IPS-NIHi11 (cell line): ENCODE results near the gene SUMO2.
"Not testable (repeated sequence)": the region's sequence is repeated elsewhere in the genome, so short reads cannot be mapped to it uniquely, and the experiment has no call there.

Experiments
- DNase-seq: peaks from one replicate; pipeline ENCODE4 v3.0.0; 2012; ENCODE audit warnings: mixed read lengths, low spot score

Gene SUMO2

GRCh38 chr17:75181608-75182318 lies 996 bp downstream of the SUMO2 start:
- DNase-seq = no peak

GRCh38 chr17:75181110-75181509 lies 1.6 kb downstream of the SUMO2 start:
- DNase-seq = no peak

- DNase-seq = no peak
Observed at GRCh38 chr17:75178453-75178852, 4.3 kb downstream of the SUMO2 start.

- no peak for DNase-seq
Observed at GRCh38 chr17:75176625-75177024, 6.1 kb downstream of the SUMO2 start.

GRCh38 chr17:75174996-75175395 lies 7.8 kb downstream of the SUMO2 start:
- DNase-seq = no peak

- DNase-seq = no peak
Observed at GRCh38 chr17:75173526-75173925, 9.2 kb downstream of the SUMO2 start.

- no peak for DNase-seq
Observed at GRCh38 chr17:75168998-75169397, 13.8 kb downstream of the SUMO2 start.

- DNase-seq = not testable (repeated sequence)
Observed at GRCh38 chr17:75164606-75165005, 18.2 kb downstream of the SUMO2 start.

- no peak for DNase-seq
Observed at GRCh38 chr17:75163074-75163473, 19.7 kb downstream of the SUMO2 start.

GRCh38 chr17:75160211-75160610 lies 22.5 kb downstream of the SUMO2 start:
- no peak for DNase-seq

GRCh38 chr17:75159196-75160031 lies 23.3 kb downstream of the SUMO2 start:
- DNase-seq = no peak

- not testable (repeated sequence) for DNase-seq
Observed at GRCh38 chr17:75158480-75158879, 24.3 kb downstream of the SUMO2 start.

- DNase-seq = peak; percentile 14
Observed at GRCh38 chr17:75155191-75155601, 27.6 kb downstream of the SUMO2 start.

- peak; percentile 98 for DNase-seq
Observed at GRCh38 chr17:75154195-75155106, 28.3 kb downstream of the SUMO2 start, which contains the start of gene JPT1. JPT1 (minus strand) TSS chr17:75154512; CDS start chr17:75154397, 115 bp downstream.

- DNase-seq = peak; percentile 16
Observed at GRCh38 chr17:75153780-75154194, 29.0 kb downstream of the SUMO2 start.

GRCh38 chr17:75152922-75153779 lies 29.6 kb downstream of the SUMO2 start:
- peak; percentile 49 for DNase-seq

- no peak for DNase-seq
Observed at GRCh38 chr17:75152523-75152921, 30.2 kb downstream of the SUMO2 start.

- no peak for DNase-seq
Observed at GRCh38 chr17:75151930-75152329, 30.8 kb downstream of the SUMO2 start.

- DNase-seq = no peak
Observed at GRCh38 chr17:75147878-75148546, 34.7 kb downstream of the SUMO2 start.

GRCh38 chr17:75146592-75146991 lies 36.2 kb downstream of the SUMO2 start:
- no peak for DNase-seq
